Loucy (cell line): ENCODE measurements around the gene MYCBP2.

Experiments
- CTCF ChIP-seq: fragments of 200-600 bp; sonication (generic); conservative IDR thresholded peaks from 2 replicates; pipeline ENCODE4 v1.5.1; 2014; ENCODE audit warnings: mild to moderate bottlenecking, antibody characterized with exemption, low read length
- EZH2phosphoT487 ChIP-seq: fragments of 200-600 bp; IDR thresholded peaks from 2 replicates; pipeline ENCODE4 v1.6.1; 2018; ENCODE audit warnings: antibody characterized with exemption, mild to moderate bottlenecking, moderate library complexity, borderline replicate concordance

DNA sequence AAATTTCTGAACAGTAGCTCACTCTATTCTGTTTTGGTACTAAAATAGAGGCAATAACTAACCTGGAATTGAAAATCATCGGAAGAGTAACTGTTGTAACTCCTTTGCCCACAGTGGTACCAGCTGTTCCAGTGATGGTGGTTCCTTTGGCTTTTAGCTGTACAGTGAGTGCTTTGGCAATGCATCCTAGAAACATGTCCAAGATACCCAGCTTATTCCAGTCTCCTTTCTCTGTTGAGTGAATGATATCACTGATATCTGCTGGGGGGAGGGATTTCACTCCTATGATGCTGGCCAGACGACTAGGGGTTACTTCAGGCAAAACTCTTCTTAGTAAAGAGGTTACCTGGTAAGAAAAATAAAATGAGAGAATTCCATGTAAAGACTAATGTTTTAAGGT lies 259.4 kb downstream of the MYCBP2 start:
- TF ChIP-seq CTCF = no peak
- TF ChIP-seq EZH2phosphoT487 = no peak
